Tibial nerve (tissue), 4 donors: ENCODE measurements around the gene SF3B5.

Source experiments
- CTCF ChIP-seq, 5 experiments: fragments of 200-600 bp in 3 of 5; fragments of 450-650 bp in 2 of 5; sonication (generic) in 3 of 5; IDR thresholded peaks; one replicate each; pipeline ENCODE4 v1.5.1; 2016 to 2019; ENCODE audit warnings: antibody characterized with exemption in 5 of 5, mild to moderate bottlenecking in 3 of 5, moderate library complexity in 2 of 5
- EP300 ChIP-seq, 2 donors: sonication (generic); formaldehyde crosslinking; IDR thresholded peaks; one replicate each; pipeline ENCODE4 v1.6.1; 2017; ENCODE audit warnings: antibody characterized with exemption in 2 of 2, mild to moderate bottlenecking in 1 of 2
- POLR2A ChIP-seq, 2 donors: fragments of 450-650 bp; IDR thresholded peaks; one replicate each; pipeline ENCODE4 v1.6.1; 2017; ENCODE audit warnings: antibody characterized with exemption in 2 of 2, mild to moderate bottlenecking in 2 of 2, moderate library complexity in 2 of 2

GRCh38 chr6:144055121-144055931 lies 40.0 kb downstream of the SF3B5 start:
- TF ChIP-seq POLR2A (IDR thresholded peaks at IDR 0.05) (no peak), CTCF (IDR thresholded peaks at IDR 0.05) (no peak), EP300 (IDR thresholded peaks at IDR 0.05) (no peak)
